HCT116 (cell line): Measurements from ENCODE around the gene KRTAP12-2. TPM values are rescaled to one million over a fixed set of nuclear protein-coding genes. Genes with fewer than 3 reads are reported as not detected.

Experiments used
- ATAC-seq: fragments of 200-7000 bp; cut with Tn5 transposase; 2 replicates; pipeline ENCODE4 v1.9.1; 2020; ENCODE audit warnings: mild to moderate bottlenecking, moderate library complexity
- BruUV-seq: library from RNA; stranded (reverse); fragments of 400-500 nt; replicated peaks from 2 replicates; lab custom pipeline; 2021; lab: Mats Ljungman, UMichigan
- CTCF ChIA-PET: fragments of 300-600 bp; sonication (Branson Sonifier 250); formaldehyde crosslinking; loops from one replicate; lab custom pipeline; 2021; ENCODE audit warnings: antibody characterized with exemption; lab: Charles Lee
- POLR2A ChIA-PET: fragments of 300-600, 350-600 bp; sonication (Branson Sonifier 250); formaldehyde crosslinking; loops from one replicate; lab custom pipeline; 2021; ENCODE audit warnings: antibody characterized with exemption; lab: Charles Lee
- RAD21 ChIA-PET, 2 experiments: fragments of 300-600 bp; sonication (Branson Sonifier 250); formaldehyde crosslinking; loops; one replicate each; lab custom pipeline; 2023; ENCODE audit warnings: low total read pairs in 2 of 2; ENCODE audit not compliant: uncharacterized antibody in 2 of 2, unreplicated experiment in 2 of 2, low non-redundant PET in 1 of 2; lab: Charles Lee
- DNase-seq: peaks from one replicate; pipeline ENCODE4 v3.0.0-alpha.2; 2010; ENCODE audit warnings: low read depth, low spot score
- H2AFZ ChIP-seq: fragments of 200-600 bp; shearing (Covaris generic), sonication (generic); 2 replicates; pipeline ENCODE4 v1.6.1; 2017; ENCODE audit warnings: low read depth, mixed run types, mixed read lengths, antibody characterized with exemption, low read length; ENCODE audit not compliant: poor library complexity, severe bottlenecking
- H3K27ac ChIP-seq: 2 replicates; pipeline ENCODE4 v1.5.1; 2012; ENCODE audit warnings: low read depth, low read length
- H3K27me3 ChIP-seq: fragments of 200-600 bp; sonication (generic); 2 replicates; pipeline ENCODE4 v1.6.1; 2016; ENCODE audit warnings: mixed run types, low read length, mixed read lengths; ENCODE audit not compliant: insufficient read depth
- H3K36me3 ChIP-seq, 2 experiments: fragments of 200-500 bp in 1 of 2; fragments of 200-600 bp in 1 of 2; sonication (Bioruptor generic) in 1 of 2; sonication (generic) in 1 of 2; 2 replicates each; pipeline versions ENCODE4 v1.5.1 to v1.6.1; 2014 to 2016; ENCODE audit warnings: low read length in 2 of 2, inconsistent platforms in 1 of 2, mixed read lengths in 1 of 2, mixed run types in 1 of 2; ENCODE audit not compliant: insufficient read depth in 2 of 2, control insufficient read depth in 1 of 2
- H3K4me1 ChIP-seq, 2 experiments: fragments of 200-600 bp in 1 of 2; sonication (generic) in 1 of 2; 2 replicates each; pipeline versions ENCODE4 v1.5.1 to v1.6.1; 2012 to 2017; ENCODE audit warnings: low read length in 2 of 2, inconsistent platforms in 1 of 2, mild to moderate bottlenecking in 1 of 2, mixed read lengths in 1 of 2, mixed run types in 1 of 2, moderate library complexity in 1 of 2; ENCODE audit not compliant: insufficient read depth in 2 of 2, control insufficient read depth in 1 of 2
- H3K4me2 ChIP-seq: fragments of 200-600 bp; sonication (generic); 2 replicates; pipeline ENCODE4 v1.6.1; 2017; ENCODE audit warnings: mixed run types, low read length, mixed read lengths
- H3K4me3 ChIP-seq, 2 experiments: fragments of 200-600 bp in 1 of 2; sonication (generic) in 1 of 2; replicated peaks in 1 of 2; 2 replicates each; pipeline ENCODE4 v1.5.1; 2011 to 2016; ENCODE audit warnings: low read length in 2 of 2, control low read depth in 1 of 2, low read depth in 1 of 2, mild to moderate bottlenecking in 1 of 2, mixed read lengths in 1 of 2, mixed run types in 1 of 2
- H3K79me2 ChIP-seq: fragments of 200-600 bp; sonication (generic); 2 replicates; pipeline ENCODE4 v1.6.1; 2017; ENCODE audit warnings: mild to moderate bottlenecking, mixed run types, low read length, moderate library complexity, mixed read lengths; ENCODE audit not compliant: insufficient read depth
- H3K9ac ChIP-seq: fragments of 200-600 bp; sonication (generic); 2 replicates; pipeline ENCODE4 v1.6.1; 2016; ENCODE audit warnings: low read length, mixed read lengths
- H3K9me2 ChIP-seq: fragments of 200-600 bp; sonication (generic), shearing (Covaris generic); 2 replicates; pipeline ENCODE4 v1.6.1; 2017; ENCODE audit warnings: mixed run types, mild to moderate bottlenecking, moderate library complexity; ENCODE audit not compliant: insufficient read depth
- H3K9me3 ChIP-seq, 2 experiments: fragments of 200-500 bp in 1 of 2; fragments of 200-600 bp in 1 of 2; sonication (Bioruptor generic) in 1 of 2; sonication (generic) in 1 of 2; 2 replicates each; pipeline ENCODE4 v1.6.1; 2014 to 2017; ENCODE audit warnings: low read length in 2 of 2, mixed read lengths in 2 of 2, inconsistent platforms in 1 of 2, low read depth in 1 of 2, mild to moderate bottlenecking in 1 of 2, mixed run types in 1 of 2, moderate library complexity in 1 of 2; ENCODE audit not compliant: control insufficient read depth in 1 of 2, insufficient read depth in 1 of 2
- H4K20me1 ChIP-seq: fragments of 200-600 bp; sonication (generic), shearing (Covaris generic); 2 replicates; pipeline ENCODE4 v1.6.1; 2017; ENCODE audit warnings: mixed run types, mild to moderate bottlenecking, moderate library complexity; ENCODE audit not compliant: insufficient read depth
- CBX3 ChIP-seq: IDR thresholded peaks from 2 replicates; pipeline ENCODE4 v1.6.1; 2012; ENCODE audit warnings: low read depth
- CEBPB ChIP-seq: IDR thresholded peaks from 2 replicates; pipeline ENCODE4 v1.6.1; 2012; ENCODE audit warnings: low read depth
- EZH2 ChIP-seq: fragments of 200-600 bp; sonication (generic); IDR thresholded peaks from 2 replicates; pipeline ENCODE4 v1.6.1; 2017; ENCODE audit warnings: antibody characterized with exemption, mixed run types
- EZH2phosphoT487 ChIP-seq: fragments of 200-600 bp; IDR thresholded peaks from 2 replicates; pipeline ENCODE4 v1.6.1; 2018; ENCODE audit warnings: antibody characterized with exemption, borderline replicate concordance
- FOSL1 ChIP-seq: IDR thresholded peaks from 2 replicates; pipeline ENCODE4 v1.6.1; 2012; ENCODE audit warnings: low read depth
- JUND ChIP-seq: IDR thresholded peaks from 2 replicates; pipeline ENCODE4 v1.6.1; 2012
- POLR2A ChIP-seq: IDR thresholded peaks from 2 replicates; pipeline ENCODE4 v1.7.0; 2011; ENCODE audit warnings: borderline replicate concordance; ENCODE audit not compliant: insufficient read depth, insufficient read length; ENCODE audit errors: extremely low read depth
- POLR2AphosphoS5 ChIP-seq: IDR thresholded peaks from 2 replicates; pipeline ENCODE4 v1.6.1; 2011; ENCODE audit warnings: mild to moderate bottlenecking, low read depth, low read length, moderate library complexity
- RAD21 ChIP-seq: IDR thresholded peaks from 2 replicates; pipeline ENCODE4 v1.6.1; 2012; ENCODE audit warnings: low read depth, mild to moderate bottlenecking
- REST ChIP-seq: IDR thresholded peaks from 2 replicates; pipeline ENCODE4 v1.6.1; 2012; ENCODE audit warnings: low read depth
- TCF7L2 ChIP-seq: IDR thresholded peaks from 2 replicates; pipeline ENCODE4 v1.7.0; 2011; ENCODE audit warnings: borderline replicate concordance, inconsistent platforms; ENCODE audit not compliant: insufficient read depth, insufficient read length; ENCODE audit errors: extremely low read depth
- ZBTB33 ChIP-seq: IDR thresholded peaks from 2 replicates; pipeline ENCODE4 v1.6.1; 2011; ENCODE audit warnings: mild to moderate bottlenecking, low read length, moderate library complexity; ENCODE audit not compliant: insufficient replicate concordance; ENCODE audit errors: extremely low read depth
- ZFX ChIP-seq: fragments of 450-650 bp; IDR thresholded peaks from 2 replicates; pipeline ENCODE4 v1.6.1; 2017
- intact Hi-C: fragments of 100-400 bp; cut with micrococcal nuclease; formaldehyde crosslinking; loops from 2 replicates; pipeline ENCODE4 v1.10.0; 2022
- total RNA-seq: library from RNA; stranded (reverse); gene quantifications from one replicate; pipeline ENCODE4 v1.2.1, GENCODE V29; 2021; ENCODE audit not compliant: unreplicated experiment

The KRTAP12-2 gene
- total RNA-seq, 1 experiment from 2014 or later: not detected

- POLR2A ChIA-PET: no interaction called here
- no peak overlapping the region for H3K4me2 ChIP-seq
- H3K79me2 ChIP-seq: no peaks in the 10 kb centered on the region
- H3K36me3 ChIP-seq: no peaks in the 10 kb centered on the region
- no peak overlapping the region for H3K4me3 ChIP-seq
- H3K27me3 ChIP-seq: peaks cover 6% of the 10 kb centered on the region; the same call in 1 of the 2 replicates
- H3K27ac ChIP-seq: no peak overlapping the region
- CTCF ChIA-PET: no interaction called here
- TF ChIP-seq FOSL1: no peak
- no peak for TF ChIP-seq ZFX
- TF ChIP-seq POLR2A: no peak
- TF ChIP-seq REST: no peak
- TF ChIP-seq JUND: no peak
- TF ChIP-seq CBX3: no peak
- TF ChIP-seq POLR2AphosphoS5: no peak
- no peak for TF ChIP-seq RAD21
- no peak for TF ChIP-seq TCF7L2
- no peak for TF ChIP-seq ZBTB33
- no peak for TF ChIP-seq EZH2phosphoT487
- no peak for TF ChIP-seq CEBPB
- no peak for TF ChIP-seq EZH2
- no peaks in the 10 kb centered on the region for H4K20me1 ChIP-seq
- H3K9ac ChIP-seq: no peak overlapping the region
- DNase-seq: no peak
- H3K9me2 ChIP-seq: no peaks in the 10 kb centered on the region
- BruUV-seq: no TSS peak
- intact Hi-C loops: loop anchor here (10.0 kb wide), 1 partner anchor 113 kb away; no protein-coding TSS in a partner anchor
- 0 out of 4 replicates have a peak, but pooled peaks cover 0 to 1% of the 10 kb centered on the region in 2 experiments for H3K9me3 ChIP-seq
- RAD21 ChIA-PET: no interaction called here
- H2AFZ ChIP-seq: no peak overlapping the region
- no peak for ATAC-seq
- H3K4me1 ChIP-seq: no peaks in the 10 kb centered on the region
These were observed 11.2 kb upstream of the KRTAP12-2 start for GRCh38 chr21:44677881-44678280.
